T-helper 17 cell (primary cell): ENCODE results near the gene GSX2. TPM values are rescaled to one million over a fixed set of nuclear protein-coding genes. Genes with fewer than 3 reads are reported as not detected.
"Not testable (repeated sequence)": the region's sequence is repeated elsewhere in the genome, so short reads cannot be mapped to it uniquely, and the experiment has no call there.

Source experiments
- ATAC-seq: fragments of 150-1000 bp; cut with Tn5 transposase; 2 replicates; pipeline ENCODE4 v1.10.0; 2021; ENCODE audit warnings: mild to moderate bottlenecking, moderate library complexity
- DNase-seq, 3 donors: peaks; one replicate each; pipeline versions ENCODE4 v3.0.0 to v3.0.0-alpha.2; 2020 to 2021
- H3K9me3 ChIP-seq: one replicate; pipeline ENCODE4 v1.7.0; 2013; ENCODE audit warnings: low read length, mild to moderate bottlenecking; ENCODE audit not compliant: control insufficient read depth, poor library complexity, severe bottlenecking
- H3K27ac Mint-ChIP-seq: one replicate; pipeline ENCODE4 v1.8.0; 2022; ENCODE audit warnings: mild to moderate bottlenecking, moderate library complexity, mixed read lengths
- H3K27me3 Mint-ChIP-seq: one replicate; pipeline ENCODE4 v1.8.0; 2022; ENCODE audit warnings: mixed read lengths
- H3K36me3 Mint-ChIP-seq: one replicate; pipeline ENCODE4 v1.8.0; 2022; ENCODE audit warnings: low read depth, mixed read lengths
- H3K4me1 Mint-ChIP-seq: one replicate; pipeline ENCODE4 v1.8.0; 2022; ENCODE audit warnings: mild to moderate bottlenecking, mixed read lengths
- H3K4me3 Mint-ChIP-seq: one replicate; pipeline ENCODE4 v1.8.0; 2022; ENCODE audit warnings: mild to moderate bottlenecking, moderate library complexity, mixed read lengths
- total RNA-seq, 4 donors: library from RNA in 2 of 4; stranded (reverse) in 2 of 4; gene quantifications; one replicate each; pipeline ENCODE4 v1.2.3 and lab custom pipeline; 2022 to 2026

The GSX2 gene
- total RNA-seq, 2 donors from 2014 or later = not detected

- H3K27me3 Mint-ChIP-seq = peaks cover 88% of the 10 kb centered on the region
- ATAC-seq (peak; percentile 10), DNase-seq (no peak)
- peaks cover 6% of the 10 kb centered on the region for H3K36me3 Mint-ChIP-seq
- peak overlapping the region; percentile 82 for H3K4me3 Mint-ChIP-seq
- H3K4me1 Mint-ChIP-seq = peaks cover 18% of the 10 kb centered on the region
- H3K9me3 ChIP-seq = no peaks in the 10 kb centered on the region
- peak overlapping the region; percentile 59 for H3K27ac Mint-ChIP-seq
These were observed 1.5 kb downstream of the GSX2 start for GRCh38 chr4:54101190-54102041.

GRCh38 chr4:54102531-54103106 is 2.7 kb downstream of the GSX2 start:
- ATAC-seq (no peak), DNase-seq (no peak)
- Mint-ChIP-seq H3K36me3 (peaks cover 6% of the 10 kb centered on the region), H3K4me3 (no peak overlapping the region), H3K27me3 (peaks cover 88% of the 10 kb centered on the region), H3K4me1 (peaks cover 19% of the 10 kb centered on the region), H3K27ac (no peak overlapping the region)
- no peaks in the 10 kb centered on the region for H3K9me3 ChIP-seq

DNA sequence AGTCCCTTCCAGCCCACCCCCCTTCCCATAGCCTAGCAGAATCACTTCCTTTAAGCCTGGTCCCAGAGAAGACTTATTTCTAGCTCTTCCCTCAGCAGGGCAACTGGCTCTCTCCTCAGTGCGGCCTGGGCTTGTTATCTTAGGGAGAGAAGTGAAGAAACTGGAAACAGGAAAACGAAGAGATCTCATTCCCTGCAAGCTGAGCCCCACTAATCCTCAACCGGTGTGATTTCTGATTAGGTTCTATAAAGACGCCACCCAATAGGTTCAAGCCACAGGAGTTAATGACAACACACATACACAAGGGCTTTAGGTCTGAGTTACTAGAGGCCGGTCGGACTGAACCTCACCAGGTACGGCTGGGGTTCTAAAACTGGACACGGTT is 3.2 kb downstream of the GSX2 start:
- H3K4me3 Mint-ChIP-seq = no peak overlapping the region
- peaks cover 22% of the 10 kb centered on the region for H3K4me1 Mint-ChIP-seq
- H3K27ac Mint-ChIP-seq = no peak overlapping the region
- ATAC-seq (no peak), DNase-seq (no peak)
- no peaks in the 10 kb centered on the region for H3K9me3 ChIP-seq
- peaks cover 88% of the 10 kb centered on the region for H3K27me3 Mint-ChIP-seq
- peaks cover 6% of the 10 kb centered on the region for H3K36me3 Mint-ChIP-seq

DNA sequence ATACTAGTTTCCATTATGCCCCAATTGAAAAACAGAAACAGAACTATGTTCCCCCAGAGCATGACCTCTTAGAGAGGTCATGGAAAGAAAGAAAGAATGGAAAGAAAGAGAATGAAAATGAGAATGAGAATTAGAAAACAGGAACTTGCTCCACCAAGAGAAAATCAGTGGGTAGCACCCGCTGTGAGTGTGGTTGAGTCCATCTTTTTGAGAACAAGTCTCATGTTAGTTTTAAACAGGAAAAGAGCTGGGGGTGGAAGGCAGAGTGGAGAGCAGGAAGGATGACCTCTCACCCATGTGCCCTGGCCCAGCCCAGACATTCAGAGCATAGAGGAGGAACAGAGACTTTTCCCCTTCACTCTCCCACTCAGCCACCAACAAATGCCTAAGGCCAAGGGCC is 4.9 kb downstream of the GSX2 start:
- Mint-ChIP-seq H3K4me1 (peaks cover 19% of the 10 kb centered on the region), H3K27ac (no peak overlapping the region), H3K4me3 (no peak overlapping the region), H3K36me3 (peaks cover 6% of the 10 kb centered on the region), H3K27me3 (peaks cover 89% of the 10 kb centered on the region)
- DNase-seq (no peak), ATAC-seq (no peak)
- no peaks in the 10 kb centered on the region for H3K9me3 ChIP-seq

GRCh38 chr4:54107951-54108748 is 8.2 kb downstream of the GSX2 start:
- H3K4me3 Mint-ChIP-seq = peak overlapping the region; percentile 81
- H3K36me3 Mint-ChIP-seq = peaks cover 4% of the 10 kb centered on the region
- H3K9me3 ChIP-seq = no peaks in the 10 kb centered on the region
- no peak for ATAC-seq
- DNase-seq = no peak
- peak overlapping the region; percentile 70 for H3K27ac Mint-ChIP-seq
- peaks cover 92% of the 10 kb centered on the region for H3K27me3 Mint-ChIP-seq
- H3K4me1 Mint-ChIP-seq = peaks cover 13% of the 10 kb centered on the region

DNA sequence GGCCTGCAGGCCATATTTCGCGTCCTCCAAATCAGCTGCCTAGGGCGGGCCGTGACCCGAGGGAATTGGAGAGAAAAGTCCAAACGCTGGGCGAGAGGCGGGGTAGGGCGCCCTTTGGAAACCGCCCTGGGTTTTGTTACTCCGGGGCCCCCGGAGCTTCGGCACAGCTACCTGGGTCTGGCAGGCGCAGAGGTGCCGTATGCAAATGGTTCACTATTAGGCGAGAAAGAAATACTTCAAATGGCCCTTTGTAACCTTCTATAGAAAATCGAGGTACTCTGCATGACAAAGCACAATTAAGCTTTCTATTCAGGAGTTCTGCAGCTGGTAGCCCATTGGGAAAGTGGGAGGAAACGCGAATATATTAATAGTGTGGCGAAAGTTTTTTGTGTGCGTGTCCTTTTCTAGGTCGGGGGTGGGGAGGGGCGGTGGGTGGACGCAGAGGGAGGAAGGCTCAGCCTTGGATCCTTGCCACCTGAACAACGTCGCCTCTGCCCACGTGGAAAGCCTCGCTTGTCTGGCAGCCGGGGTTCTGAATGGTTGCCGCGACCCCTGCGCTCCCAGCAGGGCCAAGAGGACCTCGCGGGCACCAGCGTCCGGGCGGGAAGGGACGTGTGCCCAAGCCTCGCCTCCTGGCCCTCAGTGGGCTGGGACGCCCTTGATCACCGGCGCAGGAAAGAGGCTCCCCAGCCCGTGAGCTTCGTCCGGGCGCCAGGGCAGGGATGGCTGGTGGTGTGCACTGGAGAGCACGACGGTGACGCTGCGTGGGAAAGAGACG is 9.5 kb downstream of the GSX2 start:
- Mint-ChIP-seq H3K27me3 (peaks cover 88% of the 10 kb centered on the region), H3K4me3 (no peak overlapping the region)

DNA sequence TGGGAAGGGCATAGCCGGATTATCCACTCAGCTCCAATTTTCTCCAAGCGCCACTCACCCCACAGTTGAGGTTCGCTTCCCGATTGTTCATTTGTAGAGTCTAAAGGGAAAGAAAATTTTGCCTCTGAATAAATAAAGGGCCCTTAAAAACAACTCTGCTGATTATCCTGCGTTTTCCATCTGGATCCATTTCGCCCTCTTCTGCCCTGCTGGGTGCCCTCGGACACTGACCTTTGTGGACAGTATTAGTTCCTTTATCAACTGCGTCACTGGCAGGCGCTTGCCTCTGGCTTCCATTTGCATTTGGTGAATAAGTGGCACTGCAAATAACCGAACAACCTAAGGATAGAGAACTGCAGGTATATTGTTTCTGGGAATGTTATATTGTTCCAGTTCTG is 10.1 kb downstream of the GSX2 start:
- Mint-ChIP-seq H3K4me3 (no peak overlapping the region), H3K4me1 (peaks cover 13% of the 10 kb centered on the region), H3K27ac (no peak overlapping the region), H3K36me3 (peaks cover under 1% of the 10 kb centered on the region), H3K27me3 (peaks cover 88% of the 10 kb centered on the region)
- ATAC-seq (no peak), DNase-seq (no peak)
- no peaks in the 10 kb centered on the region for H3K9me3 ChIP-seq

More for the DNA sequence above, 9.5 kb downstream of the GSX2 start:
- Mint-ChIP-seq H3K4me1 (peaks cover 13% of the 10 kb centered on the region), H3K27ac (no peak overlapping the region), H3K36me3 (peaks cover 4% of the 10 kb centered on the region)
- ATAC-seq (no peak), DNase-seq (no peak)
- H3K9me3 ChIP-seq = no peaks in the 10 kb centered on the region

GRCh38 chr4:54113206-54113605 is 13.2 kb downstream of the GSX2 start:
- not testable (repeated sequence) for DNase-seq, ATAC-seq, H3K4me1 Mint-ChIP-seq, H3K36me3 Mint-ChIP-seq, H3K9me3 ChIP-seq, H3K4me3 Mint-ChIP-seq, H3K27ac Mint-ChIP-seq
- H3K27me3 Mint-ChIP-seq = peaks cover 71% of the 10 kb centered on the region

GRCh38 chr4:54116246-54116645 is 16.3 kb downstream of the GSX2 start:
- not testable (repeated sequence) for H3K4me3 Mint-ChIP-seq, H3K4me1 Mint-ChIP-seq, ATAC-seq, H3K27ac Mint-ChIP-seq, DNase-seq, H3K9me3 ChIP-seq, H3K36me3 Mint-ChIP-seq
- H3K27me3 Mint-ChIP-seq = peaks cover 49% of the 10 kb centered on the region

DNA sequence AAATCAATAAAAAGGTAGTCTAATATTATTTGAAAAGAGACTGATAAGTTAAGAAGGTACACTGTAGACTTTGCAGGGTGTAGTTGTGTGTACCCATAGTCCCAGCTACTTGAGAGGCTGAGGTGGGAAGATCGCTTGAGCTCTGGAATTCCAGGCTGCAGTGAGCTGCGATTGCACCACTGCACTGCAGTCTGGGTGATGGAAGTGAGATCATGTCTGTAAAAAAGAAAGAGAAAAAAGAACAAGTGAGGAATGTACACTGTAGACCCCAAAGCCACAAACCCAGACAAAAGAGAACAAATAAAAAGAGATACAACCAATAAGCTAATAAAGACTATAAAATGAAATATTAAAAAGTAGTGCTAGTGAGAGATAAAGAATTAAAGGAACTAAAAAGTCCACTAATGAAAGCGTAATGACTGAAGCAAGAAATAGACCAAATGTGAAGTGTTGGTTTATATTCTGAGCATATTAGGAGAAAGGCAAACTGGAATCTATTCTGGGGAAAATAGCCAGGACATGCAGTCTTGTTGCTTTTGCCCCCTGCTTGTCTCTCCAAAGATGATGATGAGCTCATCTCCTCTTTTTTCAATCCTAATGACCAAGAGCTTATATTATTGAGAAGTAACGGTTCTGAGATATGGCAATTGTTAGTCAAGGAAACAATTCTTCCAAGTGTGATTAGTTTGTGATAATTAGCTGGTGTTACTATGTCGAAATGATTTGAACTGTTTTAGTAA is 19.1 kb downstream of the GSX2 start:
- Mint-ChIP-seq H3K4me3 (no peak overlapping the region), H3K4me1 (no peaks in the 10 kb centered on the region), H3K27me3 (peaks cover 34% of the 10 kb centered on the region), H3K27ac (no peak overlapping the region), H3K36me3 (no peaks in the 10 kb centered on the region)
- no peak for ATAC-seq
- H3K9me3 ChIP-seq = no peaks in the 10 kb centered on the region
- DNase-seq = no peak

GRCh38 chr4:54120518-54120917 is 20.6 kb downstream of the GSX2 start:
- H3K27ac Mint-ChIP-seq = no peak overlapping the region
- ATAC-seq (no peak), DNase-seq (no peak)
- no peaks in the 10 kb centered on the region for H3K9me3 ChIP-seq
- H3K4me3 Mint-ChIP-seq = no peak overlapping the region
- H3K27me3 Mint-ChIP-seq = peaks cover 20% of the 10 kb centered on the region
- H3K4me1 Mint-ChIP-seq = no peaks in the 10 kb centered on the region
- H3K36me3 Mint-ChIP-seq = no peaks in the 10 kb centered on the region

DNA sequence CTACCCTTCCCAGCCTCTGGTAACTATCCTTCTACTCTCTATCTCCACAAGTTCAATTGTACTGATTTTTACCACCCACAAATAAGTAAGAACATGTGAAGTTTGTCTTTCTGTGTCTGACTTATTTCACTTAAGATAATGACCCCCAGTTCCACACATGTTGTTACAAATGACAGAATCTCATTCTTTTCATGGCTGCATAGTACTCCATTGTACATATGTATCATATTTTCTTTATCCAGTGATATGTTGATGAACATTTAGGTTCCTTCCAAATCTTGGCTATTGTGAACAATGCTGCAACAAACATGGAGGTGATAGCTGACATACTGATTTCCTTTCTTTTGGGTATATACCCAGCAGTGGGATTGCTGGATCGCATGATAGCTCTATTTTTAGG is 27.7 kb downstream of the GSX2 start:
- ATAC-seq (no peak), DNase-seq (no peak)
- Mint-ChIP-seq H3K36me3 (no peaks in the 10 kb centered on the region), H3K27ac (no peak overlapping the region), H3K4me1 (no peaks in the 10 kb centered on the region), H3K4me3 (no peak overlapping the region), H3K27me3 (peaks cover 4% of the 10 kb centered on the region)
- peaks cover 4% of the 10 kb centered on the region for H3K9me3 ChIP-seq
